Neutrophil (primary cell): ENCODE results near the gene LONP2.

Experiments used
- H3K27ac ChIP-seq: fragments of 200-600 bp; sonication (generic); 2 replicates; pipeline ENCODE4 v1.5.1; 2016; ENCODE audit warnings: mild to moderate bottlenecking, moderate library complexity
- H3K27me3 ChIP-seq: fragments of 200-600 bp; sonication (generic); 2 replicates; pipeline ENCODE4 v1.6.0; 2016; ENCODE audit warnings: mild to moderate bottlenecking
- H3K36me3 ChIP-seq: fragments of 200-600 bp; sonication (generic); 2 replicates; pipeline ENCODE4 v1.5.1; 2017
- H3K4me1 ChIP-seq, 2 experiments: fragments of 200-600 bp in 1 of 2; sonication (generic) in 1 of 2; 1 replicate in 1 of 2; 2 replicates in 1 of 2; pipeline versions ENCODE4 v1.5.1 to v1.6.1; 2013 to 2016; ENCODE audit warnings: low read depth in 1 of 2, low read length in 1 of 2, mild to moderate bottlenecking in 1 of 2, moderate library complexity in 1 of 2; ENCODE audit not compliant: control insufficient read depth in 1 of 2, insufficient read depth in 1 of 2
- H3K4me3 ChIP-seq, 2 experiments: fragments of 200-600 bp in 1 of 2; sonication (generic) in 1 of 2; 1 replicate in 1 of 2; 2 replicates in 1 of 2; pipeline ENCODE4 v1.5.1; 2013 to 2016; ENCODE audit warnings: low read depth in 1 of 2, low read length in 1 of 2, mild to moderate bottlenecking in 1 of 2, moderate library complexity in 1 of 2
- H3K9me3 ChIP-seq: fragments of 200-600 bp; sonication (generic); 2 replicates; pipeline ENCODE4 v1.5.1; 2016
- CTCF ChIP-seq: fragments of 200-600 bp; sonication (generic); IDR thresholded peaks from 2 replicates; pipeline ENCODE4 v1.5.1; 2016; ENCODE audit warnings: antibody characterized with exemption

LONP2 gene

GRCh38 chr16:48292452-48292851 lies 48.4 kb downstream of the LONP2 start:
- H3K4me1 ChIP-seq, result no peaks in the 10 kb centered on the region
- peaks cover 57% of the 10 kb centered on the region for H3K36me3 ChIP-seq
- no peak for TF ChIP-seq CTCF

GRCh38 chr16:48294724-48295123 lies 50.6 kb downstream of the LONP2 start:
- TF ChIP-seq CTCF, result no peak
- Histone ChIP-seq H3K9me3 (no peaks in the 10 kb centered on the region), H3K4me3 (no peak overlapping the region), H3K27me3 (no peaks in the 10 kb centered on the region), H3K36me3 (peaks cover 62% of the 10 kb centered on the region), H3K27ac (no peak overlapping the region), H3K4me1 (no peaks in the 10 kb centered on the region)

More at GRCh38 chr16:48292452-48292851, 48.4 kb downstream of the LONP2 start:
- no peaks in the 10 kb centered on the region for H3K27me3 ChIP-seq
- H3K4me3 ChIP-seq, result no peak overlapping the region
- H3K27ac ChIP-seq, result no peak overlapping the region
- H3K9me3 ChIP-seq, result no peaks in the 10 kb centered on the region

- TF ChIP-seq CTCF, result no peak
- peaks cover 66% of the 10 kb centered on the region for H3K36me3 ChIP-seq
Observed at GRCh38 chr16:48295488-48296281, 51.6 kb downstream of the LONP2 start.

GRCh38 chr16:48299471-48299870 lies 55.4 kb downstream of the LONP2 start:
- peaks cover 86% of the 10 kb centered on the region for H3K36me3 ChIP-seq
- no peaks in the 10 kb centered on the region for H3K27me3 ChIP-seq
- no peak for TF ChIP-seq CTCF

More at GRCh38 chr16:48295488-48296281, 51.6 kb downstream of the LONP2 start:
- Histone ChIP-seq H3K9me3 (no peaks in the 10 kb centered on the region), H3K4me1 (no peaks in the 10 kb centered on the region), H3K27ac (no peak overlapping the region), H3K27me3 (no peaks in the 10 kb centered on the region), H3K4me3 (no peak overlapping the region)

DNA sequence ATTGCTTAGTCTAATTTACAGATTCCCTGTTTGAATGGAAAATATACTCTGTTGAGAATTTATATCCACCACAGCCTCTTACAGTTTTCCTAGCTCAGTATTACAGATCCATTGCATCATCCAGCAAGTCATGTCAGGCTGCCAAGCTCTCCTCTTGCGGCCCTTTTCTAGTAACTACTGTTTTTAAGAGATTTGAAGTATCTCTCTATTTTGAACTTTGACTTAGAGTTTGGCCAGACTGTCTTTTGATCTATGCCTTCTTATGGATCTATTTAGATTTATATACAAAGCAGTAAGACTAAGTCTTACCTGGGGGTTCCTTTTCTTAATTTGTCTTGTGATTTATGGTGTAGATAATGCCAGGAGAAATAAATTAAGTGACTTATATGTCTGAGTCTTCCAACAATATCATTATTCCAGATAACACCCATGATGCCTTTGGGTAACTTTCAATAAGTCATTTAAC lies 56.3 kb downstream of the LONP2 start:
- H3K27ac ChIP-seq, result no peak overlapping the region

More at GRCh38 chr16:48299471-48299870, 55.4 kb downstream of the LONP2 start:
- Histone ChIP-seq H3K9me3 (no peaks in the 10 kb centered on the region), H3K4me1 (no peaks in the 10 kb centered on the region), H3K4me3 (no peak overlapping the region), H3K27ac (no peak overlapping the region)

More for the DNA sequence above, 56.3 kb downstream of the LONP2 start:
- Histone ChIP-seq H3K9me3 (no peaks in the 10 kb centered on the region), H3K4me1 (no peaks in the 10 kb centered on the region), H3K4me3 (no peak overlapping the region), H3K27me3 (no peaks in the 10 kb centered on the region), H3K36me3 (peaks cover 89% of the 10 kb centered on the region)
- TF ChIP-seq CTCF, result no peak
